Mesendoderm (in vitro differentiated cells): ENCODE measurements around the gene SEMA5B.

Experiments
- DNase-seq: peaks from one replicate; pipeline ENCODE4 v3.0.0; 2013
- H2AK5ac ChIP-seq: 2 replicates; pipeline ENCODE4 v1.6.1; 2013; ENCODE audit warnings: low read length, inconsistent platforms
- H2BK120ac ChIP-seq: 2 replicates; pipeline ENCODE4 v1.6.1; 2013; ENCODE audit warnings: low read depth, mild to moderate bottlenecking, low read length, moderate library complexity, mixed read lengths
- H2BK15ac ChIP-seq: replicated peaks from 2 replicates; pipeline ENCODE4 v1.6.1; 2013; ENCODE audit warnings: low read depth, mild to moderate bottlenecking, moderate library complexity
- H2BK5ac ChIP-seq: 2 replicates; pipeline ENCODE4 v1.6.1; 2013; ENCODE audit warnings: low read length, inconsistent platforms
- H3K18ac ChIP-seq: 2 replicates; pipeline ENCODE4 v1.6.1; 2013; ENCODE audit warnings: mild to moderate bottlenecking, low read length, mixed read lengths
- H3K23ac ChIP-seq: one replicate; pipeline ENCODE4 v1.6.1; 2013; ENCODE audit warnings: low read length
- H3K27ac ChIP-seq: 2 replicates; pipeline ENCODE4 v1.5.1; 2013; ENCODE audit warnings: low read depth, mild to moderate bottlenecking, inconsistent platforms, low read length, moderate library complexity
- H3K27me3 ChIP-seq: 2 replicates; pipeline ENCODE4 v1.6.1; 2013; ENCODE audit warnings: low read length, control low read depth, mild to moderate bottlenecking, inconsistent platforms; ENCODE audit not compliant: insufficient read depth, poor library complexity
- H3K36me3 ChIP-seq: 2 replicates; pipeline ENCODE4 v1.6.1; 2013; ENCODE audit warnings: low read length, inconsistent platforms; ENCODE audit not compliant: control insufficient read depth, insufficient read depth
- H3K4ac ChIP-seq: one replicate; pipeline ENCODE4 v1.6.1; 2013; ENCODE audit warnings: low read depth, mild to moderate bottlenecking, low read length, moderate library complexity
- H3K4me1 ChIP-seq: 2 replicates; pipeline ENCODE4 v1.6.1; 2013; ENCODE audit warnings: low read depth, low read length, inconsistent platforms; ENCODE audit not compliant: control insufficient read depth
- H3K4me2 ChIP-seq: 2 replicates; pipeline ENCODE4 v1.6.1; 2013; ENCODE audit warnings: low read length
- H3K4me3 ChIP-seq: 2 replicates; pipeline ENCODE4 v1.5.1; 2013; ENCODE audit warnings: mild to moderate bottlenecking, low read length
- H3K56ac ChIP-seq: one replicate; pipeline ENCODE4 v1.6.1; 2013; ENCODE audit warnings: low read length
- H3K79me1 ChIP-seq: 2 replicates; pipeline ENCODE4 v1.6.1; 2013; ENCODE audit warnings: low read length, inconsistent platforms
- H3K79me2 ChIP-seq: 2 replicates; pipeline ENCODE4 v1.6.1; 2013; ENCODE audit warnings: mild to moderate bottlenecking, low read length; ENCODE audit not compliant: control insufficient read depth, insufficient read depth
- H3K9ac ChIP-seq: 2 replicates; pipeline ENCODE4 v1.6.1; 2013; ENCODE audit warnings: low read length, inconsistent platforms
- H4K5ac ChIP-seq: one replicate; pipeline ENCODE4 v1.6.1; 2013; ENCODE audit warnings: low read length
- H4K8ac ChIP-seq: one replicate; pipeline ENCODE4 v1.6.1; 2013; ENCODE audit warnings: low read depth, mild to moderate bottlenecking, control low read depth, low read length, moderate library complexity
- WGBS: extraction: QIAGEN DNeasy Blood & Tissue Kit; methylation state at CpG from one replicate; pipeline ENCODE4 v1.1.7; 2013; ENCODE audit warnings: low lambda C conversion rate, missing lambda C conversion rate; ENCODE audit not compliant: insufficient coverage; ENCODE audit errors: extremely low coverage; 5-methylcytosine and 5-hydroxymethylcytosine counted together

Gene SEMA5B

GRCh38 chr3:122948408-122948807 lies 79.2 kb downstream of the SEMA5B start:
- no peak overlapping the region for H2BK120ac ChIP-seq
- H3K79me2 ChIP-seq = no peaks in the 10 kb centered on the region
- no peak overlapping the region for H3K18ac ChIP-seq
- no peak overlapping the region for H3K56ac ChIP-seq
- no peak overlapping the region for H3K4ac ChIP-seq
- no peak overlapping the region for H2AK5ac ChIP-seq
- H3K27ac ChIP-seq = no peak overlapping the region
- no peak overlapping the region for H3K23ac ChIP-seq
- no peaks in the 10 kb centered on the region for H3K27me3 ChIP-seq
- H3K36me3 ChIP-seq = no peaks in the 10 kb centered on the region
- DNase-seq = peak; percentile 72
- no peak overlapping the region for H3K9ac ChIP-seq
- WGBS = no CpG with 5 or more reads among the region's 7 CpGs
- no peaks in the 10 kb centered on the region for H3K4me1 ChIP-seq
- no peak overlapping the region for H3K4me2 ChIP-seq
- no peak overlapping the region for H2BK5ac ChIP-seq
- no peak overlapping the region for H2BK15ac ChIP-seq
- no peaks in the 10 kb centered on the region for H3K79me1 ChIP-seq
- H4K8ac ChIP-seq = no peak overlapping the region
- no peak overlapping the region for H4K5ac ChIP-seq
- H3K4me3 ChIP-seq = no peak overlapping the region

GRCh38 chr3:122947738-122948137 lies 79.8 kb downstream of the SEMA5B start:
- Histone ChIP-seq H3K4me1 (no peaks in the 10 kb centered on the region), H3K4me2 (no peak overlapping the region), H3K27ac (no peak overlapping the region), H2AK5ac (no peak overlapping the region), H3K4ac (no peak overlapping the region), H3K56ac (no peak overlapping the region), H3K23ac (no peak overlapping the region), H3K9ac (no peak overlapping the region), H2BK120ac (no peak overlapping the region), H3K18ac (no peak overlapping the region), H3K27me3 (no peaks in the 10 kb centered on the region), H3K4me3 (no peak overlapping the region), H2BK5ac (no peak overlapping the region), H2BK15ac (no peak overlapping the region), H4K8ac (no peak overlapping the region), H3K79me2 (no peaks in the 10 kb centered on the region), H3K36me3 (no peaks in the 10 kb centered on the region), H3K79me1 (no peaks in the 10 kb centered on the region), H4K5ac (no peak overlapping the region)
- no CpG with 5 or more reads among the region's 2 CpGs for WGBS
- DNase-seq = no peak

GRCh38 chr3:122947196-122947595 lies 80.4 kb downstream of the SEMA5B start:
- Histone ChIP-seq H3K27ac (no peak overlapping the region), H3K9ac (no peak overlapping the region), H2BK120ac (no peak overlapping the region), H4K5ac (no peak overlapping the region), H3K79me2 (no peaks in the 10 kb centered on the region), H3K79me1 (no peaks in the 10 kb centered on the region), H2BK15ac (no peak overlapping the region), H3K56ac (no peak overlapping the region), H2BK5ac (no peak overlapping the region), H3K4me1 (no peaks in the 10 kb centered on the region), H3K36me3 (no peaks in the 10 kb centered on the region), H3K4ac (no peak overlapping the region), H3K4me3 (no peak overlapping the region), H4K8ac (no peak overlapping the region), H3K23ac (no peak overlapping the region), H3K27me3 (no peaks in the 10 kb centered on the region), H3K4me2 (no peak overlapping the region), H3K18ac (no peak overlapping the region), H2AK5ac (no peak overlapping the region)
- no peak for DNase-seq
- WGBS = no CpG with 5 or more reads among the region's 7 CpGs

GRCh38 chr3:122946185-122946584 lies 81.4 kb downstream of the SEMA5B start:
- no peak for DNase-seq

GRCh38 chr3:122945230-122945629 lies 82.3 kb downstream of the SEMA5B start:
- Histone ChIP-seq H3K4me1 (no peaks in the 10 kb centered on the region), H2BK5ac (no peak overlapping the region), H3K23ac (no peak overlapping the region), H4K5ac (no peak overlapping the region), H3K36me3 (no peaks in the 10 kb centered on the region), H3K4me3 (no peak overlapping the region), H3K56ac (no peak overlapping the region), H4K8ac (no peak overlapping the region), H2BK15ac (no peak overlapping the region), H3K27me3 (no peaks in the 10 kb centered on the region), H3K27ac (no peak overlapping the region), H2AK5ac (no peak overlapping the region), H3K18ac (no peak overlapping the region), H3K79me2 (no peaks in the 10 kb centered on the region), H2BK120ac (no peak overlapping the region), H3K4ac (no peak overlapping the region), H3K4me2 (no peak overlapping the region), H3K9ac (no peak overlapping the region), H3K79me1 (no peaks in the 10 kb centered on the region)
- WGBS = no CpG with 5 or more reads among the region's 2 CpGs
- no peak for DNase-seq

More at GRCh38 chr3:122946185-122946584, 81.4 kb downstream of the SEMA5B start:
- Histone ChIP-seq H2AK5ac (no peak overlapping the region), H2BK15ac (no peak overlapping the region), H3K79me2 (no peaks in the 10 kb centered on the region), H3K9ac (no peak overlapping the region), H4K8ac (no peak overlapping the region), H3K36me3 (no peaks in the 10 kb centered on the region), H2BK120ac (no peak overlapping the region), H3K4ac (no peak overlapping the region), H3K4me1 (no peaks in the 10 kb centered on the region), H3K27me3 (no peaks in the 10 kb centered on the region), H3K4me3 (no peak overlapping the region), H2BK5ac (no peak overlapping the region), H3K79me1 (no peaks in the 10 kb centered on the region), H3K56ac (no peak overlapping the region), H3K18ac (no peak overlapping the region), H3K23ac (no peak overlapping the region), H3K4me2 (no peak overlapping the region), H4K5ac (no peak overlapping the region), H3K27ac (no peak overlapping the region)

GRCh38 chr3:122944671-122945161 lies 82.8 kb downstream of the SEMA5B start:
- no peak overlapping the region for H3K27ac ChIP-seq
- no peak overlapping the region for H2BK120ac ChIP-seq
- H3K27me3 ChIP-seq = no peaks in the 10 kb centered on the region
- H3K9ac ChIP-seq = no peak overlapping the region
- no peaks in the 10 kb centered on the region for H3K79me2 ChIP-seq
- DNase-seq = no peak
- no peak overlapping the region for H3K56ac ChIP-seq
- no peak overlapping the region for H2BK15ac ChIP-seq
- H3K23ac ChIP-seq = no peak overlapping the region
- no CpG with 5 or more reads among the region's 7 CpGs for WGBS
- H3K4ac ChIP-seq = no peak overlapping the region
- H3K79me1 ChIP-seq = no peaks in the 10 kb centered on the region
- no peaks in the 10 kb centered on the region for H3K36me3 ChIP-seq
- H2BK5ac ChIP-seq = no peak overlapping the region
- no peak overlapping the region for H3K18ac ChIP-seq
- no peak overlapping the region for H3K4me3 ChIP-seq
- H4K5ac ChIP-seq = no peak overlapping the region
- H3K4me1 ChIP-seq = no peaks in the 10 kb centered on the region
- H2AK5ac ChIP-seq = no peak overlapping the region
- no peak overlapping the region for H3K4me2 ChIP-seq
- H4K8ac ChIP-seq = no peak overlapping the region
